ENCODE results near the gene KRAS.

KRAS gene

GRCh38 chr12:25194722-25195055, 56.0 kb downstream of the KRAS start:
- DNase-seq, result no peak

- no peak for DNase-seq
Measured at GRCh38 chr12:25194214-25194613, 56.5 kb downstream of the KRAS start.

- DNase-seq, result no peak
Measured at GRCh38 chr12:25190793-25191192, 59.9 kb downstream of the KRAS start.

- DNase-seq, result no peak
Measured at GRCh38 chr12:25189656-25190055, 61.1 kb downstream of the KRAS start.

GRCh38 chr12:25187781-25188180, 62.9 kb downstream of the KRAS start:
- no peak for DNase-seq

GRCh38 chr12:25186788-25187402, 63.8 kb downstream of the KRAS start:
- no peak for DNase-seq

- DNase-seq, result no peak
Measured at GRCh38 chr12:25186038-25186787, 64.5 kb downstream of the KRAS start.

GRCh38 chr12:25184132-25184531, 66.6 kb downstream of the KRAS start:
- no peak for DNase-seq

- DNase-seq, result no peak
Measured at GRCh38 chr12:25182765-25183164, 68.0 kb downstream of the KRAS start.

GRCh38 chr12:25162866-25163265, 87.9 kb downstream of the KRAS start:
- DNase-seq, result no peak

- DNase-seq, result no peak
Measured at GRCh38 chr12:25156061-25156460, 94.7 kb downstream of the KRAS start.

GRCh38 chr12:25155022-25155576, 95.6 kb downstream of the KRAS start:
- DNase-seq, result peak; percentile 39

Measured in NCI-H82 (cell line).